A673 (cell line): Measurements from ENCODE around the gene EDIL3. TPM values are rescaled to one million over a fixed set of nuclear protein-coding genes. Genes with fewer than 3 reads are reported as not detected.

Experiments
- BruUV-seq: library from RNA; stranded (reverse); fragments of 400-500 nt; replicated peaks from 2 replicates; lab custom pipeline; 2021; lab: Mats Ljungman, UMichigan
- CTCF ChIA-PET: fragments of 300-600 bp; sonication (Branson Sonifier 250); formaldehyde crosslinking; loops from one replicate; lab custom pipeline; 2022; ENCODE audit warnings: antibody characterized with exemption; lab: Charles Lee
- POLR2A ChIA-PET: fragments of 300-600 bp; sonication (Branson Sonifier 250); formaldehyde crosslinking; loops from one replicate; lab custom pipeline; 2022; ENCODE audit warnings: antibody characterized with exemption; ENCODE audit not compliant: low non-redundant PET; lab: Charles Lee
- DNase-seq: peaks from one replicate; pipeline ENCODE4 v3.0.0-alpha.2; 2015; ENCODE audit warnings: low spot score
- H3K27ac ChIP-seq: fragments of 200-600 bp; sonication (generic); 2 replicates; pipeline ENCODE4 v1.5.1; 2016; ENCODE audit warnings: mixed run types, low read depth, mild to moderate bottlenecking, mixed read lengths, antibody characterized with exemption, low read length; ENCODE audit not compliant: poor library complexity, severe bottlenecking
- H3K27me3 ChIP-seq: fragments of 200-600 bp; sonication (generic); replicated peaks from 2 replicates; pipeline ENCODE4 v1.6.1; 2017; ENCODE audit warnings: mixed run types, low read depth, mild to moderate bottlenecking, mixed read lengths, antibody characterized with exemption, low read length; ENCODE audit not compliant: insufficient read depth, poor library complexity
- H3K36me3 ChIP-seq: fragments of 200-600 bp; sonication (generic); 2 replicates; pipeline ENCODE4 v1.6.1; 2016; ENCODE audit warnings: mixed run types, mild to moderate bottlenecking, mixed read lengths, antibody characterized with exemption, low read length; ENCODE audit not compliant: insufficient read depth, poor library complexity, severe bottlenecking
- H3K4me1 ChIP-seq: fragments of 200-600 bp; sonication (generic); 2 replicates; pipeline ENCODE4 v1.6.1; 2017; ENCODE audit warnings: mixed run types, mild to moderate bottlenecking, mixed read lengths, antibody characterized with exemption, low read length; ENCODE audit not compliant: insufficient read depth, poor library complexity, severe bottlenecking
- H3K4me3 ChIP-seq: fragments of 200-600 bp; sonication (generic); 2 replicates; pipeline ENCODE4 v1.5.1; 2016; ENCODE audit warnings: low read depth, mixed run types, mild to moderate bottlenecking, mixed read lengths, low read length; ENCODE audit not compliant: poor library complexity, severe bottlenecking
- H3K9me3 ChIP-seq: fragments of 200-600 bp; sonication (generic); 2 replicates; pipeline ENCODE4 v1.6.1; 2016; ENCODE audit warnings: mixed run types, low read depth, mild to moderate bottlenecking, mixed read lengths, antibody characterized with exemption, low read length; ENCODE audit not compliant: poor library complexity, severe bottlenecking
- CTCF ChIP-seq: fragments of 300-800, 200-600 bp; sonication (generic); conservative IDR thresholded peaks from 2 replicates; pipeline ENCODE4 v1.5.1; 2017; ENCODE audit warnings: low read depth, mild to moderate bottlenecking, antibody characterized with exemption, low read length, moderate library complexity, mixed read lengths
- EZH2 ChIP-seq: fragments of 200-600 bp; sonication (generic); IDR thresholded peaks from 2 replicates; pipeline ENCODE4 v1.6.1; 2017; ENCODE audit warnings: borderline replicate concordance, low read depth, mild to moderate bottlenecking, mixed read lengths, antibody characterized with exemption, low read length; ENCODE audit not compliant: poor library complexity, severe bottlenecking
- intact Hi-C: fragments of 100-400 bp; cut with micrococcal nuclease; formaldehyde crosslinking; loops from one replicate; pipeline ENCODE4 v1.10.0; 2022; ENCODE audit not compliant: unreplicated experiment
- total RNA-seq: library from RNA; stranded (reverse); gene quantifications from 2 replicates; pipeline ENCODE4 v1.2.3, GENCODE V29; 2021

Gene EDIL3
- total RNA-seq, 1 experiment from 2014 or later, result 4.6 TPM

- POLR2A ChIA-PET, result no interaction called here
- Histone ChIP-seq H3K4me3 (no peak overlapping the region), H3K4me1 (no peaks in the 10 kb centered on the region), H3K27me3 (no peaks in the 10 kb centered on the region), H3K36me3 (no peaks in the 10 kb centered on the region), H3K27ac (no peak overlapping the region), H3K9me3 (no peaks in the 10 kb centered on the region)
- TF ChIP-seq EZH2, result no peak
- TF ChIP-seq CTCF, result no peak
- CTCF ChIA-PET, result no interaction called here
- intact Hi-C loops, result no loop called here
- DNase-seq, result no peak
- BruUV-seq, result no TSS peak
These were observed 41.5 kb downstream of the EDIL3 start for GRCh38 chr5:84343171-84343570.

GRCh38 chr5:84332106-84332505 is 52.6 kb downstream of the EDIL3 start:
- H3K36me3 ChIP-seq, result no peaks in the 10 kb centered on the region
- POLR2A ChIA-PET, result no interaction called here
- CTCF ChIA-PET, result no interaction called here
- no peak for DNase-seq
- BruUV-seq, result no TSS peak
- no peaks in the 10 kb centered on the region for H3K27me3 ChIP-seq
- TF ChIP-seq EZH2, result no peak
- no peak for TF ChIP-seq CTCF
- no peaks in the 10 kb centered on the region for H3K9me3 ChIP-seq
- H3K4me1 ChIP-seq, result no peaks in the 10 kb centered on the region
- no peak overlapping the region for H3K4me3 ChIP-seq
- intact Hi-C loops, result no loop called here
- H3K27ac ChIP-seq, result no peak overlapping the region

- ChIA-PET POLR2A (no interaction called here), CTCF (no interaction called here)
- H3K36me3 ChIP-seq, result no peaks in the 10 kb centered on the region
- no peak overlapping the region for H3K4me3 ChIP-seq
- no peaks in the 10 kb centered on the region for H3K27me3 ChIP-seq
- no peak for DNase-seq
- TF ChIP-seq CTCF, result no peak
- no peak for TF ChIP-seq EZH2
- no peak overlapping the region for H3K27ac ChIP-seq
- no peaks in the 10 kb centered on the region for H3K4me1 ChIP-seq
- peaks cover 5% of the 10 kb centered on the region for H3K9me3 ChIP-seq
- intact Hi-C loops, result no loop called here
- no TSS peak for BruUV-seq
These were observed 57.1 kb downstream of the EDIL3 start for GRCh38 chr5:84327591-84327990.
